Measurements from ENCODE around the gene CXCR6.

The CXCR6 gene

DNA sequence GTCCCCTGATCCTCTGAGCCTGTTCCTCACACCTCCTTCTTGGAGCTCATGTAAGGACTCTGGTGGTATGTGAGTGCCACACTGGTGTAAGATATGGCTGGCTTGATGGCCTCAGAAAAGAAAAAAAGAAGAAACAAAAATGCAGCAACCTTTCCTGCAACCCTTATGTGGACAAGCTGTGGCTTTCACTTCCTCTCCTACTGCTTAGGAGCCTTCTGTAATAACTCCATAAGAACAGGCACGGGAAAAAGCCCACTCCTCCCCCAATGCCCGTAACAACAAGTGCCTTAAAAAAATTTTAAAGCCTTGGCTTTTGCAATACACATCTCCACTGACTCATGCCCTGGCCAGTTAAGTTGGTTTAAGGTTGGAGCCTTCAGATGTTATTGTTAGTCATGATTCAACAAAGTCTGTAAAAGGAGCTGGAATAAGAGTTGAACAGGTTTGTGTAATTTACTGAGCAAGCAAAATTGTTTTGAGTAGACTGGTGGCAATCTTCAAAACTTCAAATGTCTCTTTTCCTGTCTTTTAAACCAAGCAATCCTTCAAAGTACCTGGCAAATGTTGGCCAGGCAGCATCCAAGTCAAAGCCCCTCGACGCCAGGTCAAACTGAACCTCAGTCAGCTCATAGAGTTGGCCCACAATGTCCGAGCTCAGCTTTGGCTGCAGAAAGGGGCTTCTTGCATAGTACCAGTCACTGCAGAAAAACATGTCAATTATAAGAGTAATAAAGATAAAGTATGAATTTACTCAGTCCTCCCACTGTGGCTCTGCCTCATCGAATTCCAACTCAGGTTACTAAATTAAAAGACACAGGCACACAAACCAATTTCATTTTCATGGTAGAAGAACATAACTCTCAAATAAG lies 29.5 kb downstream of the CXCR6 start:
- DNase-seq = peak in 1 of 2 donors; percentile 51

DNA sequence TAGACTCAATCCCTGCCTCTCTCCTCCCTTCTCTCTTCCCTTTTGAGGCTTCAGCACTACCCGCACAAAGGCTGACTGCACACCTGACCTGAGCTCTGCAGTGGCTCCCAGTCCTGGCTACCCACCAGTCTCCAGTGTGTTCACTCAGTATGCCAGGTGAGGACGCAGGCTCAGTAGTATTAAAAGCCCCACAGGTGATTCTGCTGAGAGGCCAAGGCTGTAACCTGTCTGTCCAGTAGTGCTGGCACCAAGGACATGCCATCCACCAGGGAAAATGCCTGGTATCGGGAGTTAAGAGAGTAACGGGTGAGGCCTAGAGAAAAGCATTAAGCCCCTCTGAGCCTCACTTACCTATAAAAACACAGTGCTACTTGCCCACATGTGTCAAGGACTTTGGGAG lies 31.4 kb downstream of the CXCR6 start:
- DNase-seq = no peak

DNA sequence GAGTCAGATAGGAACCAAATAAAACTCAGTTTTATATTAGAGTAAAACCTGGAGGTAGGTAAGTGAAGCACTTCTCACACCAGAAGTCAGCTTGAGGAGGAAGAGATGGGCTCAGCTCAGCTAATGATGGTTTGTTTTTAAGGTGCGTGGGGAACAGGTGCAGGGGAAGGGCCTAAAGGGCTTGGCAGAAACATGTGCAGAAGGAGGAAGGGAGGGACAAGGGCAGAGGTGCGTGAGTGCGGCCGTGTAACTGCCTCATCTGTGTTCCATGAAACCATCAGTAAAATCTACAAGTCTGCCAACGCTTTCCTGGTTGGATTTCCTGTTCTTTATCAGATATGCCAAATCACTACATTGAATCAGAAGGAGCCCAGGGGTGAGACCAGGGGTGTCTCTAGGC lies 32.4 kb downstream of the CXCR6 start:
- peak in 1 of 2 donors; percentile 28 for DNase-seq

DNA sequence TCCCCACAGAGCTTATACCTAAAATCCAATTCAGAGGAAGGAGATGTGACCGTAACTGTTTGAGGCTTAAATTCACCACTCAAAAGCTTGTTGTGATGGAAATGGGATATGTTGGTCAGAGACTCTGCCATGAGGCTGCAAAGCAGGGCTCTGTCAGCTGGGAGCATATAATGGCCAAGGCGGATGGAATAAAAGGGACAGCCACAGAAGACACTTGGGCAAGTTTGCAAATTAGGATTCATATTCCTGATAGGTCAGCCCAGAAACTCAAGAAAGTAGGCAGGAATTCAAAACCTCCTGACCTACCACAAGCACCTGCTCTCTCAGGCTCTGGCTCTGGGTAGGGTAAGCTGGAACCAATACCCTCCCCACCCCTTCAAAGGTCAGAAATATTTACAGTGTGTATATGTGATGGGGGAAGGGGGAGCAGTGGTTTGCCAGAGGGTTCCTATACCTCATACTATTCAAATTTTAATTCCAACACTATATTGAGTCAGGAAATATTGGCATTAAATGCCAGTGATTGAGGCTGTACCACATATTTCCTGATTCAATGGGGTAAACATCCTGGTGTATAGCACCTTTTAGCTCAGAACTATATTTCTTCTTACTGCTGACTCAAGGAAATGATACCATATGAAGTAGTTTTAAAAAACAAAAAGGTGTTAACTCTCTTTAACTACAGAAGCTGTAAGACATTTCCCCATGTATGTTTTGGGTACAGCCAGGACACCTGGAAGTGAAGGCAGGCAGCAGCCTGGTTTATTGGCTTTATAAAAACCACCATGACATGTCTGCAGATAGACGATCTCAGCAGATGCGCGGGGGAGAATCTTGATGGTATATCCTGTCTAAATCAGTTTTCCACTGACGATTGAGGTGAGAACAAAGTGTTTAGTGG lies 33.2 kb downstream of the CXCR6 start:
- DNase-seq = peak in 1 of 2 donors; percentile 57

DNA sequence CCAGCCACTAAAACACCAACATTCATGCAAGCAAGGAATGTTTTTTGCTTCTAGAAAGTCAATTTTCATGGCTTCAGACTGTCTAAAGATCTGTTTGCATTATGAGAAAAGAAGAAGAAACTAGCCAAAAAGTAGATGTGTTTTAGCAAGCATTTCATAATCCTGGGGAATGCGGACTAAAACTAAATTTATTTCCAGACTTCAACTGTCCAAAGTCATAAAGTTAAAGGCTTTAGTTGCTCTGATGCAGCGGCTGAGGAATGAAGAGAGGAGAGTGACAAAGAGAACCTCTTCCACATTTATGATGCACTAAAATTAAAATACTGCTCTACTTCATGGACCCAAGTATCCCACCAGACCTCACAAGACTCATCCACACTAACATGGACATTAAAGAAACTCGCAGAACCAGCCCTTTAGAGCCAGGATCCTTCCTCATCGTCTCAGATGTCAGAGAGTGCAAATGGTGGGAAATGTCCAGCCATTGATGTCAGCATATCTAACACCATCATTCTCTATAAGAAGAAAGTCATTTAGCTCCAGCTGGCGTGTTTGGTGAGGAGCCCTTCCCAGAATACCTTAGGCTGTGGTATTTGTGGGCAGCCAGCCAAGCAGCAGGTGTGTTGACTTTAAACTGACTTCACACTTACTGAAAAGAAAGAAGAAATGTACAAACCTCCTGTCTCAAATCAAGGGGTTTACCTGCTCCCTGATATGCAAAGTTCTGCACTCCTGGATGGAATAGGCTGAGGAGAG lies 34.9 kb downstream of the CXCR6 start:
- peak; percentile 43 to 64 for DNase-seq

DNA sequence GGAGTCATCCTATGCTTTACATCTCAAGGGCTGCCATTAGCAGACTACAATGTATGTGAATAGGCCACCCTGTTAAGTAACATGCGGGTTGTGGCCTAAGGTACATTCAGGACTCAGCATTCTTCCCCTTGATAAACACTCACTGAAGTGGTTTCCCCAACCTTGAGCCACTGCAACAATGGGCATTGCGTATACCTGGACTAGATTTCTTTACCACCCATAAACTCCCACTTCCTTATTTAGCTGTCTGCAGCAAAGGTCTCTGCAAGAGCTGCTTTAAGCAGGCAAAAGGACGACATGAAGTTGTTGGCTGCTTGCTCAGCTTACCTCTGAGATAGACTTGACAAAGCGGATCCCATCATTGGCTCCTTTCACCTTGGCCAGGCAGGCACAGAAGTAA lies 36.1 kb downstream of the CXCR6 start:
- no peak for DNase-seq

DNA sequence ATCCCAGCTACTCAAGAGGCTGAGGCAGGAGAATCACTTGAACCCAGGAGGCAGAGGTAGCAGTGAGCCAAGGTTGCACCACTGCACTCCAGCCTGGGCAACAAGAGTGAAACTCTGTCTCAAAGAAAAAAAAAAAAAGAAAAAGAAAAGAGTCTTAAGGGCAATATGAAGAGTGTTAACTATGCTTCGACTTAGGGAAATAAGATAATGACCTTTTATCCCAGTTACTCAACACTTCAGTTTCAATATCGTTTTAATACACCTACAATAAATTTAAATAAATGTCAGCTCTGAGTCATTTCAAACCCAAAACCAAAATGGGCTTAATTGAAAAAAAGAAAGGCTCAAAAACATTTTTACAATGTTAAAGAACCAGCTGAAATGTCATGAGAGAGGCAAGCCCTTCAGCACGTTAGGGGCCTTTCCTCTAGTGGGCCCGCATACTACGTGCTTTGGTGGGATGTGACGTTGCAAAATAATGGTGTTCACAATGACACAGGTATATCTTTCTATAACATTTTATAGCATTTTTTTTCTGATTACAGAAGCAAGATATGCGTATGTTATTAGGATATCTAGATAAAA lies 37.1 kb downstream of the CXCR6 start:
- DNase-seq = no peak

DNA sequence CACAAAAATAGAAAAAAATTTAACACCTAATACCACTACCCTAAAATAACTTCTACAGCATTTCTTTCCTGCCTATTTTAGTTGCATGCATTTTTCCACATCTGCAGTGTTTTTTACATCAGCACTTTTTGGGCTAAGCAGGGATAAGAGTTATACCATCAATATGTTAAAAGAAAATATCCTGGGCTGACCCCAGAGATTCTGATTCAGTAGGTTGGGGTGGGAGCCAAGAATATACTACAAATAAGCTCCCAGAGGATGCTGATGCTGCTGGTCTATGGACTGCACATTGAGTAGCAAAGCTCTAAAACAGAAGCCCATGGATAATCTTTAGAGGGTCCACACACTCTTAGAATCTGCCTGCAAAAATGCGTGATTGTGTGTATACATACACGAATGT lies 37.6 kb downstream of the CXCR6 start:
- DNase-seq = no peak

DNA sequence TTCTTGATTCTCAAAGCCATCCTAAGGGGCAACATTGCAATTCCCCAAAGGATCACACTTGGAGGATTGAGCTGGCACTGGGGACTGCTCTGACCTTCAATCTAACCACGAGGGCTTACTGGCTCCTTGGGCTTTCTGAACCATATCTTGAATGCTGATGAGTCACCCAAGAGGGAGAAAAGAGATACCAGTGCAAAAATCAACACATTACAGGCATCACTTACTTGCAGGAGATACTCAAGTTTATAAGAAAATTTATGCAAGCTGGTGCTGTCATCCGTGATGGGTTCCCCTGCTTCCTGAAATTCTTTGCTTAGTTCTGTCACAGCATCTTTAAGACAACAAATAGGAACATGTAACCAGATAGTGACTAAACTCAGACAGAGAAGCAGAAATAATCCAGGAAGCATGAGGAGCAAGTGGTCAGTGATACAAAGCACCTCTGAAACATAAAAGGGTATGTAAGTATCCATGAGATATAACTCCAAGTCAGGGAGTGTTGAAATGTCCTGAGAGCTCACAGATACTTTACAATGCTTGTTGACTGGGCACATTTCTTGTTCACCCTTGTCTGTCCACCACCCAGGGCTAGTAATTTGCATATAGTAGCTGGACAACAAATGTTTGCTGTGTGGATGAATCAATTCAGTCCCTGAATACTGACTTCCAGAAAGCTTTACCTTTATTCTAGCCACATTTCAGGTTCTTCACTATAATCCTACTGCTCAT lies 38.2 kb downstream of the CXCR6 start:
- DNase-seq = no peak

DNA sequence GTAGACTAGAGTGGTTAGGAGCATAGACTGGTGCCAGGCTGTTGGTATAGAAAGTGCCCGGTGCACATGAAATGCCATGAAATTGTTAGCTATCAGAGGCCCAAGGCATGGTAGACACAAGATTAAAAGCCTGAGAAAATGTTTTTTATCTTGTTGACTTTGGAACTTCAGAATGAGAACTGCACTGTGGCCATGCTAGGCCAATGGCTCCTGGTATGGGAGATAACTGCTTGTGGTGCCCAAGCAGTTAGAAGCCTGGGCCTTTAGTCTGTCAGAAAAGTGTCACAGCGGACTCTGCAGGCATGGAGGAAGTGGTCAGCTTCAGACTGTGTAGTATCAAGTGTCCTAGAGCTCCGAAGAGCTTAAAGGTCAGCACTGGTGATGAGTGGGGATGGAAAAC lies 40.5 kb downstream of the CXCR6 start:
- no peak for DNase-seq

DNA sequence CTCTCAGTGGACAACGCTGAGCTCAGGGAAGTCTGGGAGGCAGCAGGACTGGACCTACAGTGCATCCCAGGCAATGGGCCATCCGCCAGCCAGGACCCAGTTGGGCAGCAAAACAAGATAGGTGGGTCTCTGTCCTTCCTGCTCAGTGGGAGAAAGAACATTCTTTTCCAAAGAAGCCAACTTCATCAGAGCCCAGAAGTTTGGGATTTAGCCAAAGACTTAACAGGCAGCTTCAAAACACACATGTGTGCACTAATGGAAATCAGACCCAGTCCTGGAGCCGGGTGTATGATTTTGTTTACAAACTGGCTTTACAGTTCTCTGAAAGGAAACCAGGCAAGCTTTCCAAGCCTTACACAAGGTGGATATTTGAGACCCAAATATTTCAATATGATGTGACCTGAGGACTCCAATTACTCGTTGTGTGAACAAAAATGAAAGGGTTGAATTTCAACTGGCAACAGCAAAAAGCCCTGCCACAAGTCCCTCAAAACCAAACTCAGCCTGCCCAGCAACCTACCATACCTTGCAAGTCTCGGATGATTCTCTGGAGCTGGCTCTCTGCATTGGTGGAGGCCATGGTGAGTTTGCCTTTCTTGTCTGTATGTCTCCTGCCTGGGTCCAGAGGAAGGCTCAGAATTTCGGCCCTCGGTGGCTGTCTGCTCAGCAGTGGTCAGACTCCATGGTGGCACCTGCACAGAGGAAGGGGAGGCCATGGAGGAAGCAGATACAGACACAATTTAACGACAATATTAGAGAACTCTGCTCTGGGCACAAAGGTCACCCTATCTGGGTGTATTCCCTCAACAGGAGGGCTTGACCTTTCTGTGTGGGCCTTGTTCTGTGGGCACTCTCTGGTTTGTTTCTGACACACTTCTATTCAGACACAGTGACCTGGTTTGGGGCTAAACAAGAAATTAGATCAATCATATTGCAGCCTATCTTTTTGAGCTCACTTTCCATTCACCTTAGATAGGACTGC lies 41.4 kb downstream of the CXCR6 start:
- no peak for DNase-seq

DNA sequence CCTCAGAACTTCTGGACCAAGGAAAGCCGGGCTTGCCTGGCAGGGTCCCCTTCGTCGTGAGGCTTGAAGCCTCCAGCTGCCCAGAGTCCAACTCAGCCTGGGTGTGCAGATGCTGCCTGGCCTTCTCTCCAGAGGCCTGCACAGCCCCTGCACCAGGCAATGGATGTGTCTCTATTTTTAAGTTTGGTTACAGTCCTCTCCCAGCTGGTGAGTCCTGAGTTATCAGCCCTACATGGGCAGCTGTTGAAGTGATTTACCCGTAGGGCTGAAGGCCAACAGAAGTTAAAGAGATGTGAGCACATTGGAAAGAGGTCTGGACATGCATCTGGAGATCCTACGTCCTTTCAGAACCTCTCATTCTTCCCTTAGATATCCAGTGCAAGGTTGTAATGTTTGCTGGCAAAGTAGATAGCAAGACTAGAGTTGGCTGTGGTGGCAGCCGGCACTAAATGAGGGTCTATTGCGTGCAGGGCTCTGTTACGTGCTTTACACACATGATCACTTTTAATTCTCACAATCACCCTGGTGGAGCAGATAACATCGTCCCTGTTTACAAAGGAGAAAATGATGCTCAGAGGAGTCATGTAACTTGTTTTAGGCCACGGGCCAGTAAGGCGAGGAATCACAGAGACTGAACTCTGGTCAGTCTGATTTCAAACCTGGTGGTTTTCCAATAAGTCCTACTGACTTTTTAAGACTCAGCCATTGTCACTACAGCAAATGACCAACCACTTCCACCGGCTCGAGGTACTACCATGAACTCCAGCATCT lies 42.5 kb downstream of the CXCR6 start:
- DNase-seq = no peak

DNA sequence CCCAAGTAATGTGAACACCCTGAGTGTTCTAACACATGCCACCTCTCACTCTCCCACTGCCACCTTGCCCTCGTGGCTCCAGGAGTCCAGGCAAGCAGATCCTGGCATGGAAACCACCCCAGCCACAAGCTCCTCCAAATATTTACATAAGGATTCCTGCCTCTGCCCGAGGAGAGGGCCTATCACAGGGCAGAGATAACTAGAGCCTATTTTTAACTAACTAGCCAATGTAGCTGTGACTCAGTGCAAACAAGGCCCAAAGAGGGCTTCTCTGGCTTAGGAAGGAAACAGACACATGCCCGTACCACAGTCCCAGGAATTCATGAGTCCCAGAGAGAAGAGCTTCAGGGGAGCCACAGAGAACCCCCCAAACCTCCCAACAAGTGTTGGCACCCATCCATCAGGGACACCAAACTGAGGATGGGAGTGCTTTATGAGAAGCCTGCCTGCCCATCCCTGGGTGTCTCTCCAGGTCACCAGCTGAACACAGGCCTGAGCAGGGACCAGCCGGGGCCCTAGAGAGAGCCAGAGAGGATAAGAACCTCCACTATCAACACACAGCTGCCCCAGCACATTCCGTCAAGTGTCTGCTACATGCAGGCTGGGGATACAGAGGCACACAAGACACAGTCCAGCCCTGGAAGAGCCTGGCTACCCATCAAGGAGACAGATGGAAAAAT lies 43.2 kb downstream of the CXCR6 start:
- no peak for DNase-seq

DNA sequence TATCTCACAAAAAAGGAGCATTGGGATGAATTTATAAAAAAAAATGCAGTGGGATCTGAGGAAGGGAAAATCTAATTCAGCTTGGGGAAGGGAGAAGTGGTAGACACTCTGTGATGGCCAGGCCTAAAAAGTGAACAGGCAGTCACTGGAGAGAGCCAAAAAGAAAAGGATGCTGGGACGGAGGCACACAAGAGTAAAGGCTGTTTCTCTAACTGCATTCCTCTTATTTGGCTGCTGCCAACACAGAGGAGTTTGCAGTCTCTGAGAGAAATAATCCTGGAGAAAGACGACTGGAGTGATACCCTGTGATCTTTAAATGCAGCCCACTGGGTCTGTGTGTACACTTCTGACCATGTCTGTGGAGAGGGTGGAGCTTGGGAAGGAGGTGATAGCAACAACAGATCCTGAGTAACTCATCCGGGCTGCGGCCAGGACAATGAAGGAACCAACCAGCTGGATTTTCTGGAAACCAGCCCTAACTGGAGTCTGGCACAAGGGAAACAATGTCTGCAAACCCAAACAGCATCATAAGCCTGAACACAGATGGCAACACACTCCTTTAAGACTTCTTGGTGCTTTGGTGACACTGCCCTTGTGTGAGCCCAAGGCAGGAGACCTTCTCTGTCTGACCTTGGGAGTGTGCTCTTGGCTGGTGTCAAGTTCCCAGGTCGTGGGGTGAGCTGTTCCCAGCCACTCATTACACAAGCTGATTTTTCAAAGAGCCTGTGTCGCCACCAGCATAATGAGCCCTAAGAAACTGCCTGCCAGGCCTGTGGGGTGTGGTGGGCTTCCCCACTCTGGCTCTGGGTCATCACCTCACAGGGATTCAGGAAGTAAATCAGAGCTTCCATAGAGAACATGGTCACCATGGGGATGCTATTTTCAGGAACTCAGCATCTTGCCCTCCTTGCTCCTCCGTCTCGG lies 44.4 kb downstream of the CXCR6 start:
- no peak for DNase-seq

DNA sequence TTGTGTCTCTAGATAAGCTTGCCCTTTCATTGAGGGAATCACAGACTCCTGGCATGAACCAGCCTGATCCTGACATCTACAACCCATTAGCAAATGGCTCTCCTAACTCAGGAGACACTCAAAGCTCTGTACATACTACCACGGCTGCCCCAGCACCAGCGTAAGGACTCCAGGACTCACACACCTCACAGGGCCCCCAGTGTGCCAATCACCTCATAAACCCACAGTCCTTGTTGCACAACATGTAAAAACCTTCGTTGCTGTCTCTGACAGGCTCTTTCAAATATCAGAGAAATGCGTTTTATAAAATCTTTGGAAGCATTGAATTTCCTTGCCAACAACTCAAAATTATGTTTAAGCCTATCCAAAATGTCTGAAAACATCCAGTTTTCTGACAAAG lies 45.1 kb downstream of the CXCR6 start:
- DNase-seq = no peak

DNA sequence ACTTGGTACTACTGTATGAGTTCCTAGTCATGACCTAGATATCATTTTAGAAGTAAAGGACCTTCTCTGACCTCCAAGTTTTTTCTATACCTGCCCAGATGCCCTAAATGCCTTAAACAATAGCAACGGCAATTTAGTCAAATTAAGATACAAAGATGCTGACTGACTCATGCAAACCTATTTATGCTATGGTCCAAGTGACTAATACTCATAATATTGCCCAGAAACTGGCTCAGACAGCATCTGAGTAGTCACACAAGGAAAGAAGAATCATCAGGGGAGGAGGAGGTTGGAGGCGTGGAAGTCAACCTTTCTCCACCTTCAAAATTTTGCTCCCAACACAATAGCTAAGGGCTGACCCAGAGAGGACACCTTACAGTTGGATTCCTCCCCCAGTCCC lies 45.5 kb downstream of the CXCR6 start:
- DNase-seq = no peak

DNA sequence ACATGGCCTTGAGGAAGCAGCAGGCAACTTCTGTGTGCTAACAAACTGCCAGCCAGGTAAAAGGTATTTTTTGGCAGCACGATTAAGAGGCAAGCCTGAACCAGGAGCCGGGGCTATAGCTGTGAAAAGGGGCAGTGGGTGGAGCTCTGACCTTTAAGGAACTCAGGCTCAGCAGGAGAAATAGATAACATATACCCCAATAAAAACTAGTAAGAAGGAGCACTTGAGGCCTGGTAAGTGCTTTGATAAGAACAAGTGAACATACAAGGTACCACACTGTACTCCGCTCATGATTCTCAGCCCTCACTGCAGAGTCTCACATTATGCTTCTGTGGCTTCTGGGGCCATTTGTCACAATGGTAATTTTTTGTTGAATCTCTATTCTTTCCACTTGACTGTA lies 46.9 kb downstream of the CXCR6 start:
- DNase-seq = no peak

DNA sequence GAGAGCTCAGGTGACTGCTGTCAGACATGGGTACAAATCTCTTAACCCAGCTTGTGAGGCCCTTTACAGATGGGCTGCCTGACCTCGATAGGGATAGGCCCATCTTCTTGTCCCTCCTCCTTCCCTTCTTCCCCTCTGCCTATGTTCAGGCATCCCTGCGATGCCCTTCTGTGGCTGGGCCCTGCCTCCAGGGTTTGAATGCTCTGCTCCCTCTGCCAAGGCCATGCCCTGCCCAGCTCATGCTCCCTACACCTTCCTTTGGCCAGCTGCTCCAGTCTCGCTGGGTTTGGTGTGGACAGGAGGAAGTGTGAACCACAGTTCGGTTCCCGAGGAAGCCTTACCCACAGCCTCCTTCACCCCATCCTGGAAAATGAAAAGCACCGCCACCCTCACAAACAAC lies 48.1 kb downstream of the CXCR6 start:
- DNase-seq = no peak

All from CD4-positive, alpha-beta T cell treated with Interferon alpha-2 for 1 hour (primary cell).